ACHN (cell line): ENCODE results near the gene TNS3.

Experiments used
- DNase-seq: peaks from one replicate; pipeline ENCODE4 v3.0.0-alpha.2; 2015
- in situ Hi-C: cut with HindIII; loops from 2 replicates; pipeline ENCODE4 v1.10.0; 2017; ENCODE audit warnings: low sequenced_read_pairs, low pct_ligation_motif_present, low pct_unique_long_range_greater_than_20kb

Gene TNS3

GRCh38 chr7:47361236-47361635 lies 220.7 kb downstream of the TNS3 start:
- in situ Hi-C loops = no loop called here
- no peak for DNase-seq

GRCh38 chr7:47360301-47360900 lies 221.5 kb downstream of the TNS3 start:
- no peak for DNase-seq
- in situ Hi-C loops = no loop called here

DNA sequence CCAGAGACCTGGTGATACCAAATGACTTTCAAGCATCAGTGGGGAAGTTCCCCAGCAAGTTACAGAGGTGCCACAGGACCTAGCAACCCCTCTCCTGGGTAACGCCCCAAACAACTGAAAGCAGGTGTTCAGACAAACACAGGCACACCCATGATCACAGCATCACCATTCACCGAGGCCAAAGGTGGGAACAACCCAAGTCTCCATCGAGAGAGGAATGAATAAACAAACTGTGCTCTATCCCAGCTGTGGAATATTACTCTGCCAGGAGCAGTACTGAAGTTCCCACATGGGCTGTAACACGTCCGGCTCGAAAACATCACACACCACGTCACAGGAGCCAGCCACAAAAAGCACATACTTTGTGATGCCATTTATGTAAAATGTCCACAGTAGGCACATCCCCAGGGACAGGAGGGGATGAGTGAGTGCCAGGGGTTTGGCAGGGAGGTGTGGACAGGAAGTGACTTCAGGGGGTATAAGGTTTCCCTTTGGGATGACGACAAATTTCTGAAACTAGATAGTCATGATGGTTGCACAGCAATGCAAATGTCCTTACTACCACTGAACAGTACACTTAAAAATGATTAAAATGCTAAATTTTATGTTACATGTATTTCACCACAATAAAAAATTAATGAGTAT lies 222.8 kb downstream of the TNS3 start:
- in situ Hi-C loops = no loop called here
- DNase-seq = no peak

DNA sequence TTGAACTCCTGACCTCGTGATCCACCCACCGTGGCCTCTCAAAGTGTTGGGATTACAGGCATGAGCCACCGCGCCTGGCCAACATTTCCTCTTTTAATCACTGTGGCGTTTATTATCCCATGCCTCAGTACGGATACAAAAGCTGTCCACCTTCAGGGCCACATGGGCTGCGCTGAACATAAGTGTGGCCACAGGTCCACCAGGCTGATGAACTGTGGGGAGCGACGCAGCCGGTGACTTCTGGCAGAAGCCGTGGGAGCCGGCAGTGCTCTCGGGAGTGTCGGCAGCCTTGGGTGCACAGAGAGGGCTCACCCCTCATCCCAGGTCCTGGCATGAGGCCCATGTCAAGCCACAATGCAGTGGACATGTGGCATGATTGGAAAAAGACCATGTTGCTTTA lies 223.6 kb downstream of the TNS3 start:
- DNase-seq = no peak
- in situ Hi-C loops = no loop called here

GRCh38 chr7:47357863-47358262 lies 224.0 kb downstream of the TNS3 start:
- no peak for DNase-seq
- in situ Hi-C loops = no loop called here

- DNase-seq = no peak
- in situ Hi-C loops = no loop called here
These were observed 224.6 kb downstream of the TNS3 start for GRCh38 chr7:47357361-47357760.

GRCh38 chr7:47356261-47356660 lies 225.7 kb downstream of the TNS3 start:
- in situ Hi-C loops = no loop called here
- no peak for DNase-seq

DNA sequence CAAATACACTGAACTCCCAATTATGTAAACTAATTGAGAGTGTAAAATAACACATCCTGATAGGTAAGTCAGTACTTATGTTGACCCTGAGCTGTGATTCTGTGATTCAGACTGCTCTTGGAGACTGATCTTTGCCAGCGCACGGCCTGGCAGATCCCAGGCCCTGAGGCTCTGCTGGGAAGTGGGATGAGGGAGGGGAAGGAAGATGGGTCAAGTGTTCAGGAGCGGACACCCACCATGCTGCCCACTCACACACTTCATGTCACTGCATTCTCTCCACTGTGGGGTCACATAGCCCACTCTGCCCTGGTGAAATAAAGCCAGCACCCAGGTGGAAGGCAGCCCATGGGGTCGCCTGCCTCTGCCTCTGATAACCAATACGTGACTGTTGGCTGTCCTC lies 226.2 kb downstream of the TNS3 start:
- DNase-seq = no peak
- in situ Hi-C loops = no loop called here

DNA sequence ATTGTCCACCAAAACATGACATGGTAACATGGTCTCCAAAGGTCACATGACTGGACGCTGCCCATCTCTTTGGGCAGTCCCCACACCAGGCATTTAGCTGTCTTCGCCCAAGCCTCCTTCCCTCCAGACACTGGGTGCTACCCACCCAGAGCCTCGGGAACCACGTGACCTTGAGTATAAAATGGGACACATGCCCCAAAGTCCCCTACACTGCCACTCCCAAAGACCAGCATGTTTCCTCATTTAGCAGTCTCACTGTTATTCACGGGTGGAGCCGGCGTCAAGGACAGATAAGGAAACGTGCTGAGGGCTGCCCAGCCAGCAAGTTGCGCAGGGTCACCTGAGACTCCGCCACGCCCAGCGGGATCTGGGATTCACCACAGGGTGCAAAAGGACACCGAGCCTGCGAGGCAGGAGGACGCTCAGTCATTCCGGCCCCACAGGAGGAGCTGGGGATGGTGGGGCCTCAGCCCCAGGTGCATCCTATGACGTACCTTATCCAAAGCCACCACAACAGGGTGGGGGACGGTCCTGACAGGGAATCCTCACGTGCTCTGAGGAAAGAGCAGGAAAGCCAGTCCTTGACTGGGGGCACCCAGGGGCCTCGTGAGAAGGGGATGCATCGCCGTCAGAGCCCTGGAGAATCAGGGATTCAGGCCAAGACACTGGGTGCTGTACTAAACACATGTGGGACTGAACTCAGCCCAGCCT lies 226.9 kb downstream of the TNS3 start:
- in situ Hi-C loops = no loop called here
- no peak for DNase-seq

DNA sequence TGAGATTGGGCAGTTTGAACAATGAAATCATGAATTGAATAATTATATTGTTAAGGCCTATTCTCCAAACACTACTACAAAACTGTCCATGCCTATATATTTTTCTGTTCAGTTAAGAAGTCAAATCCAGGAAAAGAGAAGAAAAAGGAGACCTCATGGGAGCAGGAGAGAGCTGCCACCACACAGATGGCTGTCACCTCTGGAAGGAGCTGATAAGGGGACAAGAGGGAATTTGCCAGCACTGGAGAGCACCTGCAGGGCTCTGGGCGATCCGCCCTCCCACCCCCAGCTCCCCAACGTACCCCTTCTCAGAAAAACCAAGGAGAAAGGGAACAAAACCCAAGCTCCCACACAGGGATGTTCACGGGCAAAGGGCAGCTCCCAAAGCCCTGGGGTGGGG lies 227.8 kb downstream of the TNS3 start:
- in situ Hi-C loops = no loop called here
- no peak for DNase-seq

DNA sequence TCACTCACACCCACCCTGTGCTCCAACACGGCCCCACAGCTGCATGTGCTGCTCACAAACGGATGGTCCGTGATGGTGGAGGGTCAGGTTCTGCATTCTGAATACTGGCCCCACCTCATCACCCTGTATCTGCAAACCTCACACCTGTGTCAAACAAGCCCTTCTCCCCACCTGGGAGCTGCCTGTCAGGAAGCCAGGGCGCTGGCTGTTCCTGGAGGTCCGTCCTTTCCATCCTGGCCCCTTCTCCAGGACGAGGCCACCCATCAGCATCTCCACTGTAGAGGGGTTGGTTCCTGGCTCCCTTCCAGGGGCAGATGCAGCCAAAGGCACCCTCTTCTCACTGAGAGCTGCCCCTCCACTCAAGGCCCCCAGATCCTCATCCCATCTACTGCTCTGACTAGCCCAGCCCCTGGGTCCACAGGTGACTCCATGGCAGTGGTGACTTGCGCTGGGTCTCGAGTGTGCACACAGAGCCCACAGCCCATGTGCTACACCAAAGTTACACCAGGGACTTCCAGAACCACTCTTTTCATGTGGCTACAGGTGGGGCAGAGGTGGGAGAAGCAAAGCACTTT lies 229.4 kb downstream of the TNS3 start:
- DNase-seq = no peak
- in situ Hi-C loops = no loop called here

- in situ Hi-C loops = no loop called here
- DNase-seq = no peak
These were observed 230.4 kb downstream of the TNS3 start for GRCh38 chr7:47351233-47352154.

GRCh38 chr7:47350425-47350824 lies 231.5 kb downstream of the TNS3 start:
- in situ Hi-C loops = no loop called here

DNA sequence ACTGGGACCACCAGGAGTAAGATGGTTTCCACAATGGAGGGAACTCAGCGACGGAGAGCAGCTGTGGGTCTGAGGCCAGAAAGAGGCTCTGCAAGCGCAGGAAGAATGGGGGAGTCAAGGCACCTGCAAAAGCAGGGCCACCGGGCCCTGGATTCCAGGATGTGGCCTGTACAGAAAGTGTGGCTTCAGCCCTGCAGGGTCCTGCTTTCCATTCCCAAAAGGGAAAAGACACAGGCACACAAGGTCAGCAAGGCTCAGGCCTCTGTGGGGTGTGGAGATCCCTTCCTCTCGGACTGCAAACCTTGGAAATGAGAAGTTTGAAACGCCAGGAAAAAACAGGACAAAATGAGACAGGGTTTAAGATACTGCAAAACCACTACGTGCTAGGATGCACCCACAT lies 232.5 kb downstream of the TNS3 start:
- in situ Hi-C loops = no loop called here
- no peak for DNase-seq

More at GRCh38 chr7:47350425-47350824, 231.5 kb downstream of the TNS3 start:
- no peak for DNase-seq

GRCh38 chr7:47347816-47348385 lies 234.0 kb downstream of the TNS3 start:
- no peak for DNase-seq
- in situ Hi-C loops = no loop called here

DNA sequence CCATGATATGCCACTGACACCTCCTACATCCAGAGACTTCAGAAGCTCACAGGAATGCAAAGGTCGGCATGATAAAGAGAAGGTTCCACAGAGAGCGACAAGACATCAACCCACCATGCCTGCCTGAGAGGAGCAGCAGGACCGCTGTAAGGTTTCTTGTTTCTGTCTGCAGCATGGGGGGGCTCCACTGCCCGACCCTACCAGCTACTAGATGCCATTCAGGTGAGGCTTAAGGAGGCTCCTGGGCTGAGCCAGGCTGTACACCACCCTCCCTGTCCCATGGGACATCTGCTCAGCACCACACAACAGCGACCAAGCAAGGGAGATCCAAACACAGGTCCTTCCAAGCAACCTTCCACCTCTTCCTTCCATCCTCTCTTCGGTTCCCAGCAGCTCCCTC lies 234.6 kb downstream of the TNS3 start:
- no peak for DNase-seq
- in situ Hi-C loops = no loop called here

GRCh38 chr7:47346377-47346914 lies 235.5 kb downstream of the TNS3 start:
- DNase-seq = no peak
- in situ Hi-C loops = no loop called here

DNA sequence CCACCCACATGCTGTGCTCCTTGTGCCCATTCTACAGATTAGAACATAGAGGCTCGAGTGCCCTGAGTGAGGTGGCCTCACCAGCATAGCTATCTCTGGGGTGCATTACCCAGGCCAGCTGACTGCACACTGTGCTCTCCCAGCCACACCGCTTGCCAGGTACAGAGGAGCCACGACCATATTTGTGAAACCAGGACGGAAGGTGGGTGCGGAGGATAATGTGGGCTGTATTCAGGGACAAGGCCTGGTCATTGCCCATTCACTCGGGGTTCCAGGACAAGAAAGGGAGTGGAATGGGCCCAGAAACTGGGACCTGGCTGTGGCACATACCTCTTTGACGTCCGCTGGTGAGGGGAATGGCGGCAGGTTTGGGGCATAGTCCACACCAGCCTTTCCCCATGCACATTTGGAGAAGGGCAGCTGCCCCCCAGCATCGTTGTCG lies 236.0 kb downstream of the TNS3 start:
- DNase-seq = no peak
- in situ Hi-C loops = no loop called here
